Fibroblast of peridontal ligament (primary cell): ENCODE results near the gene PSD2.

ENCODE experiments used
- DNase-seq: peaks from one replicate; pipeline ENCODE4 v3.0.0-alpha.2; 2010; ENCODE audit errors: extremely low read depth

The PSD2 gene

GRCh38 chr5:139763280-139763929, 32.2 kb upstream of the PSD2 start:
- DNase-seq: no peak

- DNase-seq: no peak
Observed at GRCh38 chr5:139763930-139764791, 31.4 kb upstream of the PSD2 start.

GRCh38 chr5:139764886-139765408, 30.7 kb upstream of the PSD2 start:
- no peak for DNase-seq

GRCh38 chr5:139765409-139766217, 30.0 kb upstream of the PSD2 start:
- peak; percentile 65 for DNase-seq

- no peak for DNase-seq
Observed at GRCh38 chr5:139767960-139768359, 27.6 kb upstream of the PSD2 start.

GRCh38 chr5:139768807-139769465, 26.7 kb upstream of the PSD2 start:
- DNase-seq: no peak

GRCh38 chr5:139769477-139769876, 26.1 kb upstream of the PSD2 start:
- DNase-seq: no peak

GRCh38 chr5:139770722-139771121, 24.9 kb upstream of the PSD2 start:
- DNase-seq: no peak

GRCh38 chr5:139772089-139772791, 23.4 kb upstream of the PSD2 start:
- no peak for DNase-seq

- DNase-seq: no peak
Observed at GRCh38 chr5:139772927-139773690, 22.5 kb upstream of the PSD2 start.

GRCh38 chr5:139774980-139775661, 20.5 kb upstream of the PSD2 start:
- DNase-seq: peak; percentile 64

GRCh38 chr5:139775872-139776271, 19.7 kb upstream of the PSD2 start:
- no peak for DNase-seq

- DNase-seq: no peak
Observed at GRCh38 chr5:139776861-139777260, 18.7 kb upstream of the PSD2 start.

GRCh38 chr5:139783436-139783965, 12.1 kb upstream of the PSD2 start:
- peak; percentile 75 for DNase-seq

GRCh38 chr5:139784488-139784887, 11.1 kb upstream of the PSD2 start:
- DNase-seq: no peak

GRCh38 chr5:139787257-139787567, 8.4 kb upstream of the PSD2 start:
- DNase-seq: no peak

- peak; percentile 74 for DNase-seq
Observed at GRCh38 chr5:139787568-139788293, 7.9 kb upstream of the PSD2 start.

GRCh38 chr5:139788294-139788910, 7.2 kb upstream of the PSD2 start:
- DNase-seq: no peak
